Thyroid gland (tissue), 4 donors: ENCODE data around the gene ARRDC4.

Source experiments
- CTCF ChIP-seq, 6 experiments: fragments of 200-600 bp in 3 of 6; fragments of 450-650 bp in 3 of 6; sonication (generic) in 3 of 6; IDR thresholded peaks; one replicate each; pipeline ENCODE4 v1.5.1; 2016 to 2019; ENCODE audit warnings: antibody characterized with exemption in 6 of 6, mild to moderate bottlenecking in 2 of 6, inconsistent platforms in 1 of 6, moderate library complexity in 1 of 6
- POLR2A ChIP-seq, 2 donors: fragments of 450-650 bp; IDR thresholded peaks; one replicate each; pipeline ENCODE4 v1.6.1; 2017; ENCODE audit warnings: antibody characterized with exemption in 2 of 2, mild to moderate bottlenecking in 2 of 2, moderate library complexity in 1 of 2

GRCh38 chr15:97914711-97915110 is 45.8 kb upstream of the ARRDC4 start:
- no peak for TF ChIP-seq CTCF (IDR thresholded peaks at IDR 0.05)
- no peak for TF ChIP-seq POLR2A (IDR thresholded peaks at IDR 0.05)
